DMS114 treated with DMSO at 0.1 percent for 48 hours (cell line): ENCODE measurements around the gene KBTBD3.
"Not testable (repeated sequence)": the region's sequence is repeated elsewhere in the genome, so short reads cannot be mapped to it uniquely, and the experiment has no call there.

ENCODE experiments used
- DNase-seq: peaks from one replicate; lab custom pipeline; 2025; ENCODE audit not compliant: unreplicated experiment; lab: John Stamatoyannopoulos, UW

The KBTBD3 gene

DNA sequence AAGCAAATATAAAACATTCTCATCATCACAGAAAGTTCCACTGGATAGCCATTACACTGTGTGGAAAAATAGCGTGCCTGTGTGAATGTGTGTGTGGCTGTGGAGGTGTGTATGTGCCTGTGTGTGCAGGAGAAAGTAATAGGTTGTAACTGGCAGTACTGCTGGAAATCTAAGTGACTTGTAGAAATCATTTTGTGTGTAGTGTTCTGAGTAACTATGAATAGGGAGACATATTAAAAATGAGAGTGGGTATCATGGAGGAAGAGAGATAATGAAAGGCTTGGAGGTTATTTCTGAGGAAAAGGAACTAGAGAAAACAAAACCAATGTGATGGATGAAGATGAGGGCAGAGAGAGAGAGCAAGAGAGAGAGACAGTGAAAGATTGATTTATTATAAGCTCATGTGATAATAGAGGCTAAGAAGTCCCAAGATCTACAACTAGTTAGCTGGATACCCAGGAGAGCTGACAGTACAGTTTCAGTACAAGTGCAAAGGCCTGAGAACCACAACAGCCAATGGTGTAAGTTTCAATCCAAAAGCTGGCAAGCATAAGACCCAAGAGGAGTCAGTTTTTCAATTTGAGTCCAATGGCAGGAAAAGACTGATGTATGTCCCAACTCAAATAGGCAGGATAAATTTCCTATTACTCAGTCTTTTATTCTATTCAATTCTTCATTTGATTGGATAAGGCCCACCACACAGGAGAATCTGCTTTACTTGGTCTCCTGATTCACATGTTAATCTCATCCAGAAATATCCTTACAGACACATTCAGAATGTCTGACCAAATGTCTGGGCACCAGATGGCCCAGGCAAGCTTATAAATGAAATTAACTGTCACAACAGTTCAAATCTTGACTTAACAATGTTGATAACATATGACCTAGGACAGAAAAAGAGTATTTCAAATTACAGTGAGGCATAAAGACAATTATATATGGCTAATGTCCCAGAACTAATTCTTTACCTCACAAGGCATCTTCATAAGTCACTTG is 14.9 kb downstream of the KBTBD3 start:
- no peak for DNase-seq

DNA sequence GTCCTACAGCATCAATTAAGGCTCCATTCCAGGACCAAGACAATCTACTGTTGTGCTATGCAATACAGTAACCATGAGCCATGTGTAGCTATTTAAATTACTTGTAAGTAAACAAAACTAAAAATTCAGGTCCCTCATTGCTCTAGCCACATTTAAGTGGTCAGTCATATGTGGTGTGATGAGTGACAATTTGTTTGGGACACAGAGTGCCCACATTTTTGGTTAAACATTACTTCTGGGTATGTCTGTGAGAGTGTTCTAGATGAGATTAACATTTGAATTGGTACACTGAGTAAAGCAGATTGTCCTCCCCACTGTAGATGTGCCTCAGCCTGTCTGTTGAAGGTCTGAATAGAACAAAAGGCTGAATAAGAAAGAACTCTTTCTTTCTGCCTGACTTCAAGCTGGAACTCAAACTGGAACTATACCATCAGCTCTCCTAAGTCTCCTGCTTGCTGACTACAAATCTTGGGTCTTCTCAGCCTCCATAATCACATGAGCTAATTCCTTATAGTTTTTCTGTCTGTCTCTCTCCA is 15.8 kb downstream of the KBTBD3 start:
- no peak for DNase-seq

DNA sequence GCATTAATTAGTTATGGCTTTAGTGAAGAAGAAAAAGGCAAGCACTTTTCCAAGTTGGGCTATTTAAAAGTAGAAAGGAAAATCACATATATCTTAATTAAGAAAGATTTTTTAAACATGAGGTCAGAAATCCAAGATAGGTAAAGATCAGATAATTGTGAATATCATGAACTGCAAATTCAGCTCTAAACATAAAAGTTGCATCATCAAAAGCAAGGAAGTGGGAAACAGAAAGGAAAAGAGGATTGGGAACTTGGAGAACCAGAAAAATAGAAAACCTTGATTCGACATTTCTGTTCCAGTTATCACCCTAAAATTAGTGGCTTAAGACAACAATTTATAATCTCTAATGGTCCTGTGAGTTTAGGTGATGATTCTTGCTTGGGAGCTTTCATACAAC is 17.5 kb downstream of the KBTBD3 start:
- DNase-seq = no peak

DNA sequence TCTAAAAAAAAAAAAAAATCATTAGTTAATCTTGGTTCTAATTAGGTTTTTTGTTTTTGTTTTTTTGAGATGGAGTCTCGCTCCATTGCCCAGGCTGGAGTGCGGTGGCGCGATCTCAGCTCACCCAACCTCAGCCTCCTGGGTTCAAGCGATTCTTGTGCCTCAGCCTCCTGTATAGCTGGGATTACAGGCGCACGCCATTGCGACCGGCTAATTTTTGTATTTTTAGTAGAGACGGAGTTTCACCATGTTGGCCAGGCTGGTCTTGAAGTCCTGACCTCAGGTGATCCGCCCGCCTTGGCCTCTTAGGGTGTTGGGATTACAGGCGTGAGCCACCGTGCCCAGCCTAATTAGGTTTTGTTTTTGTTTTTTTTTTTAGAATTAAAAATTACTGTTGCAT is 18.8 kb downstream of the KBTBD3 start:
- DNase-seq = not testable (repeated sequence)

DNA sequence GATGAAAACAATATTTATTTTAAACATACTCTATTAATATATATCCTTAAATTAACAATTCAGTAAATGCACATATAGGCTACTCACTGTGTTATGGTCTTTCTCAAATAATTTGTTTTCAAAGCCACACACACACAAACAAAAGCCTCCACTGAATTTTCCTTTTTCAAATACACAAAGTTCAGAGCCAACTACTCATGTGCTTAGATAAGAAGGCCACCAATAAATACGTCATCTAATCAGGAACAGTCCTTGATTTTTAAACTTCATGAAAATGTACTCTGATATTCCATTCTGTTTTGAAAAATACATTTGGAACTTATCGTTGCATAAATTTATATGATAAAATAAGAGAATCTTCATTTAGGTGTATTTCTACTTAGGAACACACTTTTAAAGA is 26.0 kb downstream of the KBTBD3 start:
- no peak for DNase-seq

DNA sequence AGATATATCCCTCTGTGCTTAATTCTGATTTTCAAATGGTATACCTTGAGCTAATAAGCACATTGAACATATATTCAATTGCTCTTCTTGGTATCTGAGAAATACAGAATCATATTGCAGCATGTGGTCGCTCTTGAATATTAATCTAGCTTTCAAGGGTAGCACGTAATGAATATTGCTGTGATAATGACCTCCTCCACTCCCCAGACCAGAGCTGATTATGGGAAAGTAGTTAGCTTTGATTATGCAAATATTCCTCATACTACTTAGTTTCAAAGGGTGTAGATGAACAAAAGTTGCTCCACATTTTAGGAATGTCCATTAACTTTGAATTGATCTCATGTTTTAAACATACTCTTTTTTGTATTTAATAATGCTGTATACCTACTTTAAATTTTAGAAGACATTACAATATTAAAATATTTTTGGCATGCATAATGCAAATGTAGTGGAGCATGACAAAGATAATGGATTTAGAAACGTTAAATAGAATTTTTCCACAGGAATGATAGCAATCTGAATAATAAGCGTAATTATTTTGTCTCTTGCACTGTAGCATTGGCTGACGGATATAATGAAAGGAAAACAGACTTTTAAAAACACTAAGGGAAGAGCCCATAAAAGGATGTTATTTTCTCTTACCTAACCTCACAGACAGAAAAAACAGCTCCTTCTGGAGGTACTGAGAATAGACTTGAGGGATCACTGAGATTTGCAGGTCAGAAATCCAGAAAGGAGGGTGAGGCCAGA is 27.2 kb downstream of the KBTBD3 start:
- no peak for DNase-seq

DNA sequence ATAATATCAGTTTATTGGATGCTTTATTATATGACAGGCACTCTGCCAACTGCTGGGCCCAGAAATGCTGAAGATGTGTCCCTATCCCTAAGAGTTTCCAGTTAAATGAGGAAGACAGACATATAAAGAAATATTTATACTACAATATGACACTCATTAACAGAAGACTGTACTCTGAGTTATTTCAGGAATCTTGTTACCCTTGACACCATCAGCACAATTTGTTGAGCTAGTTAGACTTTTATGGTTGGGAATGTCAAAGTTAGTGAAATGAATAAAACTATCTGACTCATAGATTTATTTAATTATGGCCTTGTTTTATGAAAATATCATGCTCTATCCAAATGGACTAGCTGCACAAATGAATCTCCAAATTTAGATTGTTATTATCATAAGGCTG is 29.5 kb downstream of the KBTBD3 start:
- DNase-seq = no peak

DNA sequence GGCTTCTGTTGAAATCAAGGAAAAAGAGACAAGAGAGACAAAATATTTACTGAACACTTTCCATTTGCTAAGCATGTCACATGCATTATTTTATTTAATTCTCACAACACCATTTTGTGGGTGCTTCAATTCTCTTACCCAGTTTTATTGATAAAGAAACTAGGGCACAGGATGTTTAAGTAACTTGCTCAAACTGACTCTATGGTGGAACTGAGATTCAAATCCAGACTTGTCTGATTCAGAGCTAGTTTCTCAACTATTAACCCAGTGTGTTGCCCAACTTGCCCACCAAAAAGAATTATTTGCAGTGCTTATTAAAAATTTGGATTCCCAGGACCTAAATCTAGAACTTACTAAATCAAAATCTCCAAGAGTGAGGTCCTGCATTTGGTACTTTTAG is 33.6 kb downstream of the KBTBD3 start:
- DNase-seq = no peak

DNA sequence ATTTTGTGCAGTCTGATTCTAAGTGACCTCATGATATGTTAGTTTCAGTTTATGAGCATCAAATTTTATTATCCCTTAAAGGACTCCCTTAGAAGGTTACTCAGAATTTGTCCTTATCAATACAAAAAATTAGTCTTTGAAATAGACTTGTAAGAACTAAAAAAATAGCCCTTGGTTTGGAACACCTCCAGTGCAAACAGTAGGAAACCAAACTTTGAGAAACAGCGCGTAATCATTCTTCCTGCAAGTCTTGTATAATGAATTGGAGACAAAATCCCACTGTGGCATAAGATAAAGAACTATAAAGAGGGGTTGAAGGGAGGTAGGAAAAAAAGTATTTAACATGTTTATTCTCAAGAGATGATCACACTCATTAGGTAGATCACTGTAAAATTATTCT is 44.3 kb downstream of the KBTBD3 start:
- DNase-seq = no peak

DNA sequence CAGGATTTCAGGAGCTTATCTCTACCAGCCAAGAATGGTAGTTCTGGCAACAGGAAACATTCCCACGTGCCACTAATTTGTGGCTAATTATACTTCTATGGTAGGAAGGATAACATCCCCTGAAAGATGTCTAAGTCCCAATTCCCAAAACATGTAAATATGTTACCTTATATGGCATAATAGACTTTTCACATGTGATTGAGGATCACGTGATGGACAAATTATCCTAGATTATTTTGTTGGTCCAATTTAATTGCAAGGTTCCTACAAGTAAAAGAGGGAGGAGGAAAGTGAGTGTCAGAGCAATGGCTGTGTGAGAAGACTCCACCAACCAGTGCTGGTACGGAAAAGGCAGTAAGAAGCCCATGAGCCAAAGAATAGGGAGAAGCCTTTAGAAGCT is 45.2 kb downstream of the KBTBD3 start:
- no peak for DNase-seq

DNA sequence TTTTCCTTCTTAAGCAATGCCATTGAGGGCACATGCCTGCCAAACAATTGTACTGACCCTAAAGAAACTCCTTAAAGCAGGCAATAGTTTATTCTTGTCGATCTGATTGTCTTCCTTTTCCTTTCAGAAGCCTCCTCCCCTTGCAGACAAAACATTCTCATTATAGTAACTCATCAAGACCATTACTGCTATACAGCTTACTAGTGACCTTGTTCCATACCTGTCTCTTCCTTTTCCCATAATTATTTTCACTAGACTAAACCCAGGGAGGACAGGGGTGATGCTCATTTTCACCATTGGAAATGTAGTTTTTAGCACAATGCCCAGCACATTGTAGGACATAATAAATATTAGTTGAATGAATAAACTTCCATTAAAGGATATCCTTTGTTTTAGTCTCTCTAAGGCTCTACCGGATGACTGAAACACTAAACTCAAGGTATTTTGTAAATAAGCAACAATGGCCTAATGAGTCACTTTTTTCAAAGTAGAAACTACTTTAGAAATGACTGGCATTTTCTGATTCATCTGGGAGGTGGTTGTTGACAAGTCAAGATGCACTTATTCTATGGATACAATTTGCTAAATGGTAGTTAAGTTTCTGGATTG is 45.8 kb downstream of the KBTBD3 start:
- no peak for DNase-seq

DNA sequence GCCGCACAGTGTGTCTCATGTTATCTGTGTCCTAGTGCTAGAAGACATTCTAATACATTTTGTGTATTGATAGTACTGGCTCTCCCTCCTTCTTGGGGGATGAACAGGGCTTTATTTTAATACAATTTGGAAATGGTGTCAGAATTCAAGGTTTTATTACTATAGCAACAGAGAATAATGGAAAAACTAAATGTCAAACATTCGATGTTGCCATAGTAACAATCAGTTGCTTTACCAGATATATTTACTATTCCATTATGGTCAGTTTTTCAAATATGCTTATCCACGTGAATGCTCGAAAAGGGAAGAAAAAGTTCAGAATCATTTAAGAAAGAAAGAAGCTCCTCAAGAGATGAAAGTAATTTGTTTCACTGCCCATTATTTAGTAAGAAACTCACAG is 46.5 kb downstream of the KBTBD3 start:
- no peak for DNase-seq

DNA sequence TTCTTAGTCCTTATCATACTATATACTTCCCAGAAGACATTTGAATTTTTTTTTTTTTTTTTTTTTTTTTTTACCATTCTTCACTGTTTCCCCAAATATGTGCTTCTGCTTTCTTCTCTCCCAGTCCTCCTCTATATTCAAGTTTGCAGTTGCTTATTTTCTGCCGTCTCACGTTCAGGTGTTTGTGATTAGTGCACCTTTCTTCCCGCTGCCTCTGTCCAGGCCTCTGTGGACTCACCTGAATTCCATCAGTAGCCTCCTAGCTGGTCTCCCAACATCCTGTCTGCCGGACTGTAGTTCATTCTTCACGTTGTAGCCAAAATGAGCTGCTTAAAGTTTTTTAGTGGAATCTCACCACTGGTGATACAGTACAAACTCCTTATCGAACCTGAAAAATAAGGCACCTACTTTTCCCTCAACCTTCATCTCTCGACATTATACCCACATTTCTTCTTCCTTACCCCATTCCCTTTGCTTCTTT is 54.3 kb downstream of the KBTBD3 start:
- DNase-seq = no peak

DNA sequence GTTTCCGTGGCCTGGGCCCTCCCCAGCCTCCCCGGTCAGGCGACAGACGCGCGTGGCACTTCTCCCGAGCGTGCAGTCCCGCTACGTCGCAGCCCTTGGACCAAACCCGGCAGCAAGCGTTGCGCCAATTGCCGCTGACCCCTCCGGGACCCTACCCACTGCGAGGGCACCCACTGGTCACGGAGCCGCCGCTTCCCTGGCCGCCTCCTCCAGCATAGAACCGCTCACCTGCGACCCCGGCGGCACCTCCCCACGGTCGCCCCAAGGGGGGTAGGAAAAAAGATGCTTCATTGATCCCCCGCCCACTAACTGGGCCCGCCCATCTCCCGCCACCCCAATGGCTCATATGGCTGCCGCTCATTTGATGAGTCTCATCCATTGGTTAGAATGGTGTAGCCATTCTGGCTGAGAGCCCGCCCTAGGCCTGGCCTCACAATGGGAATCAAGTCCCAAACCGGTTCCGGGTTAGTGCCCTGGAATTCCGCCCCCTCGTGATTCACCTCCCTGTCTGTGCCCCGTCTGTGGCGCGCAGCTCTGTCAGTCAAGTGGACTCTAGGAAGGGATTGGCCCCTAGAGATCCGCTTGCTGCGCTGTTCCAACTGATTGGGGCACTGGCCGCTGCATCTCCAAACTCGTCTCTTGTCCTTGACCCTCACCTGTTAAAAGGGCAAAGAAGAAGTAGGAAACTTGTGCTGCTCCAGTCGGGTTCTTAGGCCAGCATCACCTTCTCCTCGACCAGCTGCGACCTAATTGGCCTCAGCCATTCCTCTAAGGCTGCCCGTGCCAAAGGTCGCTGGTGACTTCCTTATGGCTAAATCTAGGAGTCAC is 55.0 kb downstream of the KBTBD3 start, which contains the start of gene MSANTD4:
Gene MSANTD4 (minus strand): TSS at position 274 of the 828 bp plus-strand sequence. CDS start 11,323 bp downstream, outside the sequence.
- peak; percentile 92 for DNase-seq

DNA sequence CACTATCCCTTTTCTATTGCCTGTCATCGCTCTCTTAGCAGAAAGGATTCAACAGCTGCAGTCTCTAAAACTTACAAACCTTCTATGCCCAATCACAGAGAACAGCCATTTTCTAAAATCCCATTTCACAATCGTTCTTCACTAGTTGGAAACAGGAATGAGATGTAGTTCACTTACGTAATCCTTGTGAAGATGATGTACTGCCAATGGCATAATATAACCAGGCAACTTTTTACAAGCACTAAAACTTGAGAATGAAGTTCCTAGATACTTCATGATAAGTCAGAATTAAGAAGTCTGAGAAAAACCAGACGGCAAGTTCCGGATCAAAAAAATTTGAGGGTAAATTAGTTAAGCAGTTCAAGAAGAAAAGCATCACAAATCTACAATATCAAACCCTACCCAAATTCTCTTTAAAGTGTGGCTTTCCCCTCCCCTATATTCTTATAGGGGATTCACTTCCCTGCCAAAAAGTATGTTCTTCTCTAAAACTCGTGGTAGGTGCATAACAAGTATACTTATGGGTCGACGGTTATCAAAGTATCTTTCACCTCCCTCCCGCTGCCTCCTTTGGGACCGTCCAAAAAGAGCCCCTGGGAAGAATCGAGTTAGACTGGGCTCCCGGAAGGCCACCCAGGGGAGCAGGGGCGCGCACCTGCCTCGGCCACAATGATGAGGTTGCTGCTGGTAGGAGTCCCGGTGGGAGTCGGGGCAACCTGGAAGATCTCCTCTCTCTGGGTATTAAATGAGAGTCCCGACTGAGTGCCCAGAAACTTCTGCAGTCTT is 55.8 kb downstream of the KBTBD3 start:
- DNase-seq = no peak

DNA sequence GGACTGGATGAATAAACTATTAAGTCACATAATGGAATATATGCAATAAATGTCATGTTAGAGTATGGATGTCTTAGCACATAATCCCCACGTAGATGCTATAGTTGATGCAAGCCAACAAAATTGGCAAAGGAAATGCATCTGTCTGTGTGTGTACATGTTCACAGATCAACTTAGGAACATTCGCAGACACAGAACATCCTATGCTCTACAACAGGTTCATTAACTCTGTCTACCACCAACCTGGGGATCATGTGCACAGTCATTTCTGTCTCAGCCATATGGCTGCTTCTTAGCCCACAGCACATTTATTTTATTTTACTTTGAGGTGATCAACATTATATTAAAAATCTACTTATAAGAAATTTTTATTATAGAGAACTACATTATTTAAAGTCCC is 60.1 kb downstream of the KBTBD3 start:
- DNase-seq = no peak

DNA sequence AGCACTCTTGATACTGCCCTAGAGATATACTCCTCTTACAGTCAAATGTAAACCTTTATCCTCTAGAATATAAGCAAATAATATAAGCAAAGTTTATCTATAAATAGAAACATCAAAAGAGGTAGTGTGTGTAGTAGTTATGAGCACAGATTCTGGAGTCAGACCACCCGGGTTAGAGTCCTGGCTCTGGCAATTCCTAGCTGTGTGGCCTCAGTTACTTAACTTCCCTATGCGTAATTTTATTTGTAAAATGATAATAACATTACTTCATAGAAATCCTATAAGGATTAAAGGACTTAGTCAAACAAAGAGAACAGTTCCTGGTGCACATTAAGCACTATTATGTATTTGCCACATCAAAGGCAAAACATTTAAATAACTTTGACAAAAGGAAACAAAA is 62.1 kb downstream of the KBTBD3 start:
- DNase-seq = no peak

DNA sequence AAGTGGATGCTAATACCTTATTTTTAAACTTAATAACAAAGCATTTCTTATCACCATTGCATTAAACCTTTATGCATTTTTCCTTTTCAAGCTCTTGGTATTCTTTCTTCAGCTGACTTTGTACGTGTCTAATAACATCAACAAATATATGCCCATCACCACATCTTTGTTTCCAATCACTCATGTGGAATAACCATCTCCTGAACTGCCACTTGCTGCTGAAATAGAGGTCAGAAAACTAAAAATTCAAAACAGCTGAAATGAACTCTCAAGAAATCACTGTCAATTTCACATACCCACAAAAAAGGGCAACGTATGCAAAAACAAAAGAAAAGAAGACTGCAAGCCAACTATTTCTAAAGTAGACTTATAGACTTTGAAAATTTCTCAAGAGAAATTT is 62.5 kb downstream of the KBTBD3 start:
- DNase-seq = no peak

DNA sequence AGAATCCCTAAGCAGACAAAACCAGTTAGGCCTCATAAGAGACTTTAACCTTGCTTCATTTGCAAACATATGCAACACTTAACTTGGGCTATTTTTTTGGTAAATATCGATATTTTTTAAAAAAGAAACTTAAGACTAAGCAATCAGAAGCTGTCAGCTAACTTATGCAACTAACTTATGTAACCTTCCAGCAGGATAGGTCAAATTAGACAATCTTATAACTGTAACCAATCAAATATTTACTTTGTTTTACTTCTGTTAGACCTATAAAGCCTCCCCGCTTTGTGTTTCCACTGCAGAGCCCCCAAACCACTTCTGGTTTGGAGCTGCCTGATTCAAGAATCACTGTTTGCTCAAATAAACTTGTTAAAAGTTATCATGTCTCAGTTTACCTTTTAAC is 63.1 kb downstream of the KBTBD3 start:
- DNase-seq = no peak

DNA sequence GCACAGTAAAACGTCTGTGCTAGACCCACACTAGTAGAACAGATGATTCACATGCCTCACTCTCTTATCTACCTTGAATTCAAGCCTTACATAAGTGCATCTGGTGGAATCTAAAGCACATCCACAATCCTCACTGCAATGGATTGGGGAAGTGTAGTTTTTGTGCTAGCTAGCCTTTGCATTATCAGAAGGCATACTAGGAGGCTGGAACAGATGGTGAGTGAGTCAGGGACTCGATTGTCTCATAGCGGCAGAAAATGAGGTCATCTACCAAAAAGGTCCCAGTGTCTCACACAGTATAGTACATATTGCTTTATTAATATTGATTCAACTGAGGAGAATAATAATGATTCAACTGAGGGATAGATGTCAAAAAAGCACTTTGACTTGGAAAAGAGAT is 64.4 kb downstream of the KBTBD3 start:
- no peak for DNase-seq
